GM18502 (cell line): ENCODE measurements around the gene NCAPD3.
A peak's percentile ranks its signal among the peaks of the same experiment; 100 is the strongest.
"Not testable (repeated sequence)": the region's sequence is repeated elsewhere in the genome, so short reads cannot be mapped to it uniquely, and the experiment has no call there.

Experiments
- ATAC-seq: cut with Tn5 transposase; IDR thresholded peaks from one replicate; pipeline ENCODE4 v1.9.1; 2021; ENCODE audit warnings: mild to moderate bottlenecking; ENCODE audit not compliant: unreplicated experiment, poor library complexity

The NCAPD3 gene

DNA sequence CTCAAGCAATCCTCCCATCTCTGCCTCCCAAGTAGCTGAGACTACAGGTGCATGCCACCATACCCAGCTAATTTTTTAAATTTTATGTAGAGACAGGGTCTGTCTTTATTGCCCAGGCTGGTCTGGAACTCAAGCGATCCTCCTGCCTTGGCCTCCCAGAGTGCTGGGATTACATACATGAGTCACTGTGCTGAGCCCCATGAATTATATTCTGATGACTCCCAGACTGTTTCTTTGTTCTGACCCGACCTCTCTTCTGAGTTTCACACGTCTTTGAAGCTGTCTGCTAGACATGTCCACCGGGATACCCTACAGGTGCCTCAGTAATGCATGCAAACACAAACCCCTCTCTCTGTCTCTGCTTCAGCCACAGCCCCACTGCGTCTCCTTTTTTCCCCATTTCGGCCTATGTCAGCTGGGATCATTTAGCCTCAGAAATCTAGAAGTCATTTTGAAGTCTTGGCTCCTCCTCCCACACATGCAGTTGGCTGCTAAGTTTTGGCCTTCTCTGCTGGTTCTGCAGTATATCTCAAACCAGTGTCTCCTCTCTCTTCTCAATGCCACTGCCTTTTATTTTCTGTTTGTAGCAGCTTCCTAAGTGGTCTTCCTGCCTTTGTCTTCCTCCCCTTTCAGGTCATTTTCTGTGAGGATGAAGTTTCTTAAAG is 5.5 kb upstream of the NCAPD3 start:
- ATAC-seq, result no peak

- peak; percentile 54 for ATAC-seq
These were observed 4.9 kb upstream of the NCAPD3 start for GRCh38 chr11:134228625-134229024.

GRCh38 chr11:134226806-134227325 is 3.1 kb upstream of the NCAPD3 start:
- ATAC-seq, result no peak

DNA sequence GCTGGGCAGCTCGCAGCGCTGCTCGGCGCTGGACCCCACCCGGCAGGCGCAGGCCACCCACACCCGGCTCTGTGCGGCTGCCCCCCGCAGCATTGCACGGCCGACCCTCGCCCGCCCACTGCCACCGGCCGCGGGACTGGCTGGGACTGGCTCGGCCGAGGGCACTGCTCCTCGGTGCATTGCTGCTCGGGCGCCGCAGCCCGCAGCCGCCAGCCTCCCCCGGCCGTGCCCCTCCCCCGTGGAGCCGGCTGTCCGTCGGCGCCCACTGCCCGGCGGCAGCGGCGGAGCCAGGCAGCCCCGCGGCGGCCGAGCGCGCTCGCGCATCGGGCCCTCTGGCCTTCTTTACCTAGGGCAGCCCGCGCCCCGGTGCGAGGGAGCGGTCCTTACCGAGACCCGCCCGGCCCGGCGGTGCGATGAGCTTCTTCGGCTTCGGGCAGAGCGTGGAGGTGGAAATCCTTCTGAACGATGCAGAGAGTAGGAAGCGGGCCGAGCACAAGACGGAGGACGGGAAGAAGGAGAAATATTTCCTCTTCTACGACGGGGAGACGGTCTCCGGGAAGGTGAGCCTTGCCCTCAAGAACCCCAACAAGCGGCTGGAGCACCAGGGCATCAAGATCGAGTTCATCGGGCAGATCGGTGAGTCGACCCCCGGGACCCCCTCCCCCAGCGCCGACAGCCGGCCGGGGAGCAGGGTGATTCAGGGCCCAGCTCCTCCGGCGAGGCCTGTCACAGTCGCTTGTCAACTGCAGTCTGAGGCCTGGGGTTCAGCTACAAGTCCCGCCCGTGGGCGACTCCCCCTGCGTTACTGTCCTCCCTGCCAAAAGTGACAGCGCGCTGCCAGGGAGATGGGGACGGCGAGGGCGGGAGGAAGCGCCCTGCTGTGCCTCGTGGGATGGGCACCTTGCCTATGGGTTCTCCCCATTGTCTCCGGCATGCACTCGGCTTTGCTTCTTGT is 1.2 kb upstream of the NCAPD3 start:
- ATAC-seq, result peak; percentile 25

GRCh38 chr11:134223121-134223520 is 646 bp downstream of the NCAPD3 start:
- no peak for ATAC-seq

DNA sequence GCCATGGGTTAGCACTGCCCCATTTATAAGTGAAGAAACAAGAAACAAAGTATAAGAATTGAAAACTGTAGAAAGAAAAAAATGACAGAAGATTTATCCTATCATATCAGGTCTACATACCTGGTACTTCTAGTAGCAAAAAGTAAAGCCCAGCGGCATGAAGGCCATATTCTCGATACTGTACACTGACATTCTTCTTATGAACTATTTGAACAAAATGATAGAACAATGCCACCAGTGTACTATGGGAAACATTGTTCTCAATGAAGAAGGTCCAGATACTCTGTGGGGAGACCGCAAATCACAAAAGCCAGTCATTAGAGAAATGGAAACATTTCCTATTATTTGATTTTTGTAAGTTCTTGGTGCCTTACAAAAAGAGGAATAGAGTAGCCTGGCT is 7.0 kb downstream of the NCAPD3 start:
- no peak for ATAC-seq

DNA sequence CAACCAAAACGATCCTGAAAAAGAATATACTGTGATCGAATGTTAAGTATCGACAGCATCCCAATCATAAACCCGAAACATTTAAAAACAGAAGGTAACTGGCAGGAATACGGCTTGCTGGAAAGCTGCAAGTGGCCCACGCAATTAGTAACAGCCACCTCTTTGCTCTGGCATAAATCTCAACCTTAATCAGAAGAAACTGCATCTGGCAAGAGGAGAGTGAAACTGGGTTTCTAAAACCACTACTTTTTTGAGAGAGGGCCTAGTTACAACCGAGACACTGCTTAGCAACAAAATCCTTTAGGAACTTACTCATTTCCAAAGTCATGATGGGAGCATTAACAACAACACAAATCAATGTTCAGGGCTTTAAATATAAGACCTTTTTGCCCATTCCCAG is 7.9 kb downstream of the NCAPD3 start:
- no peak for ATAC-seq

DNA sequence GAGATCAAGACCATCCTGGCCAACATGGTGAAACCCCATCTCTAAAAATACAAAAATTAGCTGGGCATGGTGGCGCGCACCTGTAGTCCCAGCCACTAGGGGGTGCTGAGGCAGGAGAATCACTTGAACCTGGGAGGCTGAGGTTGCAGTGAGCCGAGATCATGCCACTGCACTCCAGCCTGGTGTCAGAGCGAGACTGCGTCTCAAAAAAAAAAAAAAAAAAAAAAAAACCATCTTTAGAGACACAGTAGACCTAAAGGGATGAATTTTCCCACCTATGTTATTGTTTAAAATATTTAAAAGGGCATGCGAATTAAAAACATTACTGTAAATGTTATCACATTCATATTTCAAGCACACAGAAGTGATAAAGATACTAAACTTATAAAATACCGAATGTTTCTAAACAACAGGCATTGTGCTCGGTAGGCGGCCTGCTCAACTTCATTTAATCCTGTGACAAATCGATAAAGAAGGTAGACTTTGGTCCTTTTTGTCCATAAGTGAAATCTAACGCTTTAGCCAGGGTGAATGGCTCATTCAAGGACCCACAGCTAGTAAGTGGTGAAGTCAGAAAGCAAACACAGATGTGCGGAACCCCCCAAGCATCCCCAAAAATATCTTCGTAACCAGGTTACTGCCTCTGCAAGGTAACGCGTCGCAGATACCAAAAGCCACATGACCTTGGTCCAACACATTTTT is 16.1 kb downstream of the NCAPD3 start:
- no peak for ATAC-seq

GRCh38 chr11:134206185-134206584 is 17.6 kb downstream of the NCAPD3 start:
- ATAC-seq, result no peak

DNA sequence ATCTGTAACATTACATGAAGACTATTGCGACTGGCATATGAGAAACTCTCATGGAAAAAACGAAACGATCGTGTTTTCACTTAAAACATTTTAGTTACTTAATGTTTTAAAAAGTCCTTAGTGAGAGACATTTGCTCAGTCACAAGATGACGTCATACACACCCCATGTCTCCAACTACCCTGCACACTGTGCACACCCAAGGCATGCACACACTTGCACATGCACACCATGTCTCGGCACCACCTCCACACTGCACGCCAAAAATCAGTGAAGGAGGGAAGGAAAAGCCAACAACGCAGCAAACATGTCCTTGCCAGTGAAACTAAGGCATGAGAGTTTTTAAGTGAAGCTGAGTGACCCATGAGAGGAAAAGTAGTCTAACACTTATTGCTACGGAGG is 18.0 kb downstream of the NCAPD3 start:
- no peak for ATAC-seq

GRCh38 chr11:134202661-134203060 is 21.1 kb downstream of the NCAPD3 start:
- no peak for ATAC-seq

DNA sequence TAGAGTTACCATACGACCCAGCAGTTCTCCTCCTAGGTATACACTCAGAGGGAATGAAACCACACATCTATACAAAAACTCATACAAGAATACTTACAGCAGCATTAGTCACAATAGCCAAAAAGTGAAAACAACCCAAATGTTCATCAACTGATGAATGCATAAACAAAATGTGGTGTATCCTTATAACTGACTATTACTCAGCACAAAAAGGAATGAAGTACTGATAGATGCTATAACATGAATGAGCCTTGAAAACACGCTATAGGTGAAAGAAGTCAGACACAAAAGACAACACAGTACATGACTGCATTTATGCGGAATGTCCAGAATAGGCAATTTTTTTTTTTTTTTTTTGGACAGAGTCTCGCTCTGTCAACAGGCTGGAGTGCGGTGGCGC is 23.1 kb downstream of the NCAPD3 start:
- no peak for ATAC-seq

- no peak for ATAC-seq
These were observed 24.2 kb downstream of the NCAPD3 start for GRCh38 chr11:134199531-134199930.

DNA sequence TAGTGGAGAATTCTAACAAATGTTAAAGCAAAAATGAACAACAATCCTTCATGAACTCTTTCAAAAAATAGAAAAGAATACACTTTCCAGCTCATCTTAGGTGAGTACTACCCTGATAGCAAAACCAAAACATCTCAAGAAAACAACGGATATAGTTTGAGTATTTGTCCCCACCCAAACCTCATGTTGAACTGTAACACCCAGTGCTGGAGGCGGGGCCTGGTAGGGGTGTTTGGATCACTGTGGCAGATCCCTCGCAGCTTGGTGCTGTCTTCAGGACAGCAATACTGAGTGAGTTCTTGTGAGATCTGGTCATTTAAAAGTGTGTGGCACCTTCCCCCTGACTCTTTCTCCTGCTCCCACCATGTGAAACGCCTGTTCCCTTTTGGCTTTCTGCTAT is 27.0 kb downstream of the NCAPD3 start:
- ATAC-seq, result no peak

- not testable (repeated sequence) for ATAC-seq
These were observed 35.7 kb downstream of the NCAPD3 start for GRCh38 chr11:134188092-134188491.

DNA sequence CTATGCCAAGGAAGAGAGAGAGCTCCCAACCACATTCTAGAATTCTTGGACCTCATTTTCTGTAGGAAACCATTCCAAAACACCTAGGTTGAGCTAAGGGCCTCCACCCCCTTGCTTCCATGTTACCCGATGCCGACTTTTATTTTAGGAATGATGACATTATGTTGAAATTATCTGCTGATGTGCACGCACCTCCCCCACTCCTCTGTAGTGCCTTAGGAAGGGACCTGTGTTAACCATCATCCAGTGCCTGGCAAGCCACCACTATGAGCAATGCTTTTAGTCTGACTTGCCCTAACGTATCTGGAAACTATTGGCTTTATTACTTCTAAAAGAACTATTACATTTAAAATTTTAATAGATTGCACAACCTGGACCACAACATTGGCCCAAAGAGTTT is 42.1 kb downstream of the NCAPD3 start:
- ATAC-seq, result no peak

DNA sequence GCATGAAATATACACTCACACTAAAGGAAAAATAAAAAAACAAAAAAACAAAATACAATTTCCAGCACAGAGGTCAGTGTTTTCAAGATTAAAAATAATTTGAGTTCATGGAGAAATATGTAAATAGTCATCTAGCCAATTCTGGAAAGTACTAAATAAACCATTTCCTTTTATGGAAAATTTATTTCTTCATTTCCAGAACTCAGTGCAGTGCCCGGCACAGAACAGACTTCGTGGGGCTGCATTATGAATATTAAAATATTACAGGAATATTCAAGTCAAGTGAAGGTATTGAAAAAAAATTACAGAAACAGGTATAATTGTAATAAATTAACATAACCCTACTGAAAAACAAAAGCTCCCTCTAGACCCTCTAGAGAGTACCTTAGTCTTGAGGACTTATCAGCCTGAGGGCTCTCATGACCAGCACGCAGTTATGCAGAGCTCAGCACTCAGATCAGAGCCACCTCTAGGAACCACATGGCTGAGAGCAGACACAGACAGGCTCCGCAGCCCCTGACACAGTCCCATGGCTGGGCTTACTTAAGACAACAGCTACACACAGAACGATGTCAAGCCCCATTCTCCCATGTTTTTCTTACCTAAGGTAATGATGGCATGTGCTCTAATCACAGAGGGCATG is 45.6 kb downstream of the NCAPD3 start:
- no peak for ATAC-seq

DNA sequence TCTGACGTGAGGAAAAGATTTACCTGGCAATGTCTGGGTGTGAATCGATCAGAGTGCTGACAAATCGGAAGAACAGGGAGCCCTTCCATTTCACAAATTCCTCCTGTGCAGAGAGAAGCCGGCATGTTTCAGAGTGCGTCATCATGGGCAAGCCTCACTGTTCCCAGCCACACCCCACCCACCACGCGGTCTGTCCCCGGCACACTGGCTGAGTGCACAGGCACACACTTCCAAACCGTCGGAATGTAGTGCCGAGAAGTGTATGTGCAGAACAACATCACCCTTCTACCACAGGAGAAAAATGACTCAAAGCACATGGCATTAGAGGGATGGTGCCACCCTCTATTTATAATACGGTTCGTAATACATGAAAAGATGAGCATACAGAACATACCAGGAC is 47.5 kb downstream of the NCAPD3 start:
- no peak for ATAC-seq

GRCh38 chr11:134173296-134173695 is 50.5 kb downstream of the NCAPD3 start:
- ATAC-seq, result no peak

DNA sequence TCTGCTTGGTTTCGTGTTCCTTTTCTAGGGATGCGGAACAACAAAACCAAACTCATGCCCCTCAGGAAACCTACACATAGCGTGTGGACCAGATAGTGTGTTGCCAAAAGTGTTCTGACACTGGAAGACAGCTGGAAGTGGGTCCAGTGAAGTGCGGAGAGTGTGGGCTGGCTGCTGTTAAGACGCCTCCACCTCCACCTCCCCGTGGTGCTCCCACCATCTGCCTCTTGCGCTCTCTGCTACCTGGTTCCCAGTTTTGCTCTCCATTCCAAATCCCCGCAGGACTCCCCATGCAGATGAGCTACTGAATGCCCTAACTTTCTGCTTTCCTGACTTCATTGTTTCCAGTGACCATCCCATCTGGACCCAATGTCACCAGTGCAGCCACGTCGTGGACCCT is 51.8 kb downstream of the NCAPD3 start:
- no peak for ATAC-seq
